Uterus (tissue), 2 donors: ENCODE results near the gene SRRM2.

Source experiments
- CTCF ChIP-seq, 4 experiments: fragments of 200-600 bp in 2 of 4; fragments of 450-650 bp in 2 of 4; sonication (generic) in 2 of 4; IDR thresholded peaks; one replicate each; pipeline ENCODE4 v1.5.1; 2016 to 2019; ENCODE audit warnings: antibody characterized with exemption in 4 of 4, mild to moderate bottlenecking in 2 of 4, moderate library complexity in 1 of 4
- POLR2A ChIP-seq, 2 donors: fragments of 450-650 bp; IDR thresholded peaks; one replicate each; pipeline ENCODE4 v1.6.1; 2016; ENCODE audit warnings: antibody characterized with exemption in 2 of 2, mild to moderate bottlenecking in 1 of 2, moderate library complexity in 1 of 2

- TF ChIP-seq CTCF (IDR thresholded peaks at IDR 0.05), result no peak
- no peak for TF ChIP-seq POLR2A (IDR thresholded peaks at IDR 0.05)
Measured at GRCh38 chr16:2806286-2806685, 53.8 kb downstream of the SRRM2 start.
